Activated B cell treated with CpG ODN at 0.5 μM for 24 hours (primary cell): ENCODE data around the gene PM20D1. TPM values are rescaled to one million over a fixed set of nuclear protein-coding genes. Genes with fewer than 3 reads are reported as not detected.
A peak's percentile ranks its signal among the peaks of the same experiment; 100 is the strongest.

Experiments
- ATAC-seq: fragments of 200-7000 bp; cut with Tn5 transposase; one replicate; pipeline ENCODE4 v1.10.0; 2021; ENCODE audit warnings: low read depth, mild to moderate bottlenecking, moderate library complexity
- CTCF ChIA-PET: fragments of 350-600 bp; sonication (Branson Sonifier 250); formaldehyde crosslinking; loops from one replicate; lab custom pipeline; 2021; ENCODE audit warnings: antibody characterized with exemption; lab: Charles Lee
- POLR2A ChIA-PET: fragments of 350-600 bp; sonication (Branson Sonifier 250); formaldehyde crosslinking; loops from one replicate; lab custom pipeline; 2021; ENCODE audit warnings: antibody characterized with exemption; lab: Charles Lee
- DNase-seq: peaks from one replicate; pipeline ENCODE4 v3.0.0; 2022
- H3K27ac Mint-ChIP-seq: one replicate; pipeline ENCODE4 v1.8.0; 2020; ENCODE audit warnings: mixed read lengths
- H3K27me3 Mint-ChIP-seq: one replicate; pipeline ENCODE4 v1.8.0; 2021; ENCODE audit warnings: mixed read lengths
- H3K36me3 Mint-ChIP-seq: one replicate; pipeline ENCODE4 v1.8.0; 2021; ENCODE audit warnings: low read depth, mixed read lengths
- H3K4me1 Mint-ChIP-seq: one replicate; pipeline ENCODE4 v1.8.0; 2021; ENCODE audit warnings: mixed read lengths
- H3K4me3 Mint-ChIP-seq: one replicate; pipeline ENCODE4 v1.8.0; 2020; ENCODE audit warnings: mild to moderate bottlenecking, mixed read lengths
- H3K9me3 Mint-ChIP-seq: one replicate; pipeline ENCODE4 v1.8.0; 2020; ENCODE audit warnings: mixed read lengths
- CTCF ChIP-seq: fragments of 200-600 bp; IDR thresholded peaks from one replicate; pipeline ENCODE4 v1.8.0; 2022; ENCODE audit warnings: antibody characterized with exemption, mild to moderate bottlenecking
- intact Hi-C: fragments of 100-400 bp; cut with micrococcal nuclease; formaldehyde crosslinking; loops from one replicate; pipeline ENCODE4 v1.15.1; 2024
- total RNA-seq: library from RNA; stranded (reverse); gene quantifications from 2 replicates; pipeline ENCODE4 v1.2.3, GENCODE V29; 2022

The PM20D1 gene
- total RNA-seq, 1 donor from 2014 or later, result 2.1 TPM

GRCh38 chr1:205792481-205792881, 57.5 kb downstream of the PM20D1 start:
- ChIA-PET CTCF (interaction anchor here (0.7 to 9.6 kb wide), 21 partner anchors 12 to 322 kb away, joined by 3 to 255 read pairs (median 6); partner anchors contain the start of genes PM20D1 and RAB29), POLR2A (interaction anchor here (0.5 to 6.6 kb wide), 12 partner anchors 13 to 1661 kb away, joined by 3 to 104 read pairs (median 4); partner anchors contain the start of genes RAB29 and SLC41A1)
- peaks cover 37% of the 10 kb centered on the region for H3K4me1 Mint-ChIP-seq
- H3K4me3 Mint-ChIP-seq, result no peak overlapping the region
- H3K9me3 Mint-ChIP-seq, result no peaks in the 10 kb centered on the region
- H3K27ac Mint-ChIP-seq, result peak overlapping the region; percentile 41
- no peak for TF ChIP-seq CTCF
- peak; percentile 62 for ATAC-seq
- intact Hi-C loops, result loop anchor here (1.0 to 2.0 kb wide), 3 partner anchors 17 to 31 kb away; partner anchors contain the start of genes RAB29 and SLC41A1
- no peaks in the 10 kb centered on the region for H3K27me3 Mint-ChIP-seq
- no peak for DNase-seq
- H3K36me3 Mint-ChIP-seq, result peaks cover 68% of the 10 kb centered on the region

GRCh38 chr1:205791568-205792180, 58.3 kb downstream of the PM20D1 start:
- H3K27ac Mint-ChIP-seq, result peak overlapping the region; percentile 63
- H3K4me1 Mint-ChIP-seq, result peaks cover 37% of the 10 kb centered on the region
- no peak for TF ChIP-seq CTCF
- peak; percentile 65 for ATAC-seq
- peaks cover 61% of the 10 kb centered on the region for H3K36me3 Mint-ChIP-seq
- DNase-seq, result peak; percentile 46
- intact Hi-C loops, result loop anchor here (1.0 to 2.0 kb wide), 9 partner anchors 16 to 315 kb away; partner anchors contain the start of genes RAB29 and SLC41A1
- H3K27me3 Mint-ChIP-seq, result no peaks in the 10 kb centered on the region
- ChIA-PET POLR2A (interaction anchor here (0.5 to 6.6 kb wide), 14 partner anchors 9 to 326 kb away, joined by 3 to 104 read pairs (median 4); partner anchors contain the start of genes RAB29 and SLC41A1), CTCF (interaction anchor here (0.6 to 9.6 kb wide), 27 partner anchors 9 to 323 kb away, joined by 3 to 255 read pairs (median 5); partner anchors contain the start of genes PM20D1 and RAB29)
- no peaks in the 10 kb centered on the region for H3K9me3 Mint-ChIP-seq
- H3K4me3 Mint-ChIP-seq, result no peak overlapping the region

- no peak for TF ChIP-seq CTCF
- H3K4me3 Mint-ChIP-seq, result no peak overlapping the region
- ChIA-PET CTCF (interaction anchor here (1.0 to 9.6 kb wide), 4 partner anchors 10 to 191 kb away, joined by 3 to 255 read pairs (median 4); no protein-coding TSS in a partner anchor), POLR2A (interaction anchor here (0.8 to 1.0 kb wide), 2 partner anchors 10 to 14 kb away, joined by 3 to 5 read pairs; no protein-coding TSS in a partner anchor)
- peaks cover 32% of the 10 kb centered on the region for H3K36me3 Mint-ChIP-seq
- DNase-seq (no peak), ATAC-seq (no peak)
- no peaks in the 10 kb centered on the region for H3K9me3 Mint-ChIP-seq
- no peak overlapping the region for H3K27ac Mint-ChIP-seq
- no peaks in the 10 kb centered on the region for H3K27me3 Mint-ChIP-seq
- intact Hi-C loops, result no loop called here
- H3K4me1 Mint-ChIP-seq, result peaks cover 10% of the 10 kb centered on the region
Observed at GRCh38 chr1:205787287-205787916, 62.5 kb downstream of the PM20D1 start.

- no peaks in the 10 kb centered on the region for H3K27me3 Mint-ChIP-seq
- ATAC-seq (no peak), DNase-seq (no peak)
- no peak for TF ChIP-seq CTCF
- ChIA-PET CTCF (interaction anchor here (1.5 to 2.3 kb wide), 2 partner anchors 9 to 191 kb away, joined by 4 to 9 read pairs; no protein-coding TSS in a partner anchor), POLR2A (interaction anchor here (1.2 to 3.4 kb wide), 2 partner anchors 11 to 14 kb away, joined by 3 to 15 read pairs; partner anchors contain the start of gene RAB29)
- H3K36me3 Mint-ChIP-seq, result peaks cover 24% of the 10 kb centered on the region
- peaks cover 2% of the 10 kb centered on the region for H3K4me1 Mint-ChIP-seq
- intact Hi-C loops, result no loop called here
- no peaks in the 10 kb centered on the region for H3K9me3 Mint-ChIP-seq
- H3K27ac Mint-ChIP-seq, result no peak overlapping the region
- no peak overlapping the region for H3K4me3 Mint-ChIP-seq
Observed at GRCh38 chr1:205786601-205787000, 63.3 kb downstream of the PM20D1 start.
